IMR-90 (cell line): ENCODE measurements around the gene ATG14. TPM values are rescaled to one million over a fixed set of nuclear protein-coding genes. Genes with fewer than 3 reads are reported as not detected.

Source experiments
- ATAC-seq: fragments of 200-7000 bp; cut with Tn5 transposase; 2 replicates; pipeline ENCODE4 v1.9.1; 2020; ENCODE audit warnings: low read depth, mild to moderate bottlenecking, moderate library complexity
- BruUV-seq: library from RNA; stranded (reverse); fragments of 400-500 nt; replicated peaks from 2 replicates; lab custom pipeline; 2021; lab: Mats Ljungman, UMichigan
- CTCF ChIA-PET: fragments of 300-600 bp; formaldehyde crosslinking; extraction: SDS; loops from one replicate; lab custom pipeline; 2021; ENCODE audit warnings: antibody characterized with exemption; lab: Yijun Ruan, JAX
- POLR2A ChIA-PET: fragments of 300-600 bp; sonication (Branson Sonifier 250); formaldehyde crosslinking; loops from one replicate; lab custom pipeline; 2022; ENCODE audit warnings: antibody characterized with exemption; ENCODE audit not compliant: unreplicated experiment; lab: Charles Lee
- DNase-seq: peaks from one replicate; pipeline ENCODE4 v3.0.0; 2013
- H2AFZ ChIP-seq: replicated peaks from 2 replicates; pipeline ENCODE3; 2013; ENCODE audit warnings: low read length, mild to moderate bottlenecking; ENCODE audit not compliant: poor library complexity
- H2AK5ac ChIP-seq: 2 replicates; pipeline ENCODE4 v1.6.1; 2013; ENCODE audit warnings: low read depth, low read length, inconsistent platforms
- H2AK9ac ChIP-seq: replicated peaks from 2 replicates; pipeline ENCODE3; 2013; ENCODE audit warnings: mild to moderate bottlenecking, low read depth, low read length, moderate library complexity; ENCODE audit not compliant: poor library complexity
- H2BK120ac ChIP-seq: 2 replicates; pipeline ENCODE4 v1.6.1; 2013; ENCODE audit warnings: low read depth, low read length, inconsistent platforms
- H2BK15ac ChIP-seq: 3 replicates; pipeline ENCODE4 v1.6.1; 2013; ENCODE audit warnings: low read depth, low read length, inconsistent platforms
- H2BK20ac ChIP-seq: 2 replicates; pipeline ENCODE4 v1.6.1; 2013; ENCODE audit warnings: low read depth, mild to moderate bottlenecking, inconsistent platforms, low read length, moderate library complexity
- H2BK5ac ChIP-seq: 2 replicates; pipeline ENCODE4 v1.6.1; 2013; ENCODE audit warnings: mild to moderate bottlenecking, low read depth, low read length, inconsistent platforms; ENCODE audit not compliant: poor library complexity, severe bottlenecking
- H3K14ac ChIP-seq: replicated peaks from 2 replicates; pipeline ENCODE4 v1.6.1; 2013; ENCODE audit warnings: low read depth, low read length, inconsistent platforms
- H3K18ac ChIP-seq: 2 replicates; pipeline ENCODE4 v1.6.1; 2013; ENCODE audit warnings: low read depth, low read length, control low read depth
- H3K23ac ChIP-seq: 2 replicates; pipeline ENCODE4 v1.6.1; 2013; ENCODE audit warnings: low read depth, low read length, inconsistent platforms
- H3K27ac ChIP-seq: 2 replicates; pipeline ENCODE4 v1.5.1; 2013; ENCODE audit warnings: mild to moderate bottlenecking, control low read depth, low read length; ENCODE audit not compliant: insufficient read depth
- H3K27me3 ChIP-seq: 2 replicates; pipeline ENCODE4 v1.6.1; 2013; ENCODE audit warnings: low read length; ENCODE audit not compliant: control insufficient read depth, insufficient read depth
- H3K36me3 ChIP-seq: 2 replicates; pipeline ENCODE4 v1.6.1; 2013; ENCODE audit warnings: low read length, mixed read lengths; ENCODE audit not compliant: control insufficient read depth, insufficient read depth
- H3K4ac ChIP-seq: 2 replicates; pipeline ENCODE4 v1.6.1; 2013; ENCODE audit warnings: low read depth, low read length, inconsistent platforms
- H3K4me1 ChIP-seq: 2 replicates; pipeline ENCODE4 v1.6.1; 2013; ENCODE audit warnings: low read length, mixed read lengths; ENCODE audit not compliant: control insufficient read depth, insufficient read depth
- H3K4me2 ChIP-seq: 2 replicates; pipeline ENCODE4 v1.6.1; 2013; ENCODE audit warnings: low read depth, mild to moderate bottlenecking, control low read depth, low read length, moderate library complexity
- H3K4me3 ChIP-seq: 2 replicates; pipeline ENCODE4 v1.5.1; 2013; ENCODE audit warnings: low read depth, mild to moderate bottlenecking, control low read depth, low read length, moderate library complexity; ENCODE audit not compliant: insufficient read depth
- H3K56ac ChIP-seq: 2 replicates; pipeline ENCODE4 v1.6.1; 2013; ENCODE audit warnings: low read length, inconsistent platforms; ENCODE audit not compliant: insufficient read depth; ENCODE audit errors: extremely low read depth
- H3K79me1 ChIP-seq, 2 experiments: 2 replicates each; pipeline ENCODE4 v1.6.1; 2013; ENCODE audit warnings: low read length in 2 of 2, inconsistent platforms in 1 of 2, low read depth in 1 of 2
- H3K9ac ChIP-seq: 2 replicates; pipeline ENCODE4 v1.6.1; 2013; ENCODE audit warnings: low read depth, low read length, control low read depth
- H3K9me1 ChIP-seq: 2 replicates; pipeline ENCODE4 v1.6.1; 2013; ENCODE audit warnings: low read length, inconsistent platforms; ENCODE audit not compliant: insufficient read depth
- H3K9me3 ChIP-seq: 2 replicates; pipeline ENCODE4 v1.6.1; 2013; ENCODE audit warnings: low read length; ENCODE audit not compliant: control insufficient read depth, insufficient read depth
- H4K20me1 ChIP-seq: 2 replicates; pipeline ENCODE4 v1.6.1; 2013; ENCODE audit warnings: low read length, inconsistent platforms; ENCODE audit not compliant: insufficient read depth
- H4K5ac ChIP-seq: 2 replicates; pipeline ENCODE4 v1.6.1; 2013; ENCODE audit warnings: mild to moderate bottlenecking, low read depth, low read length, control low read depth
- H4K8ac ChIP-seq, 2 experiments: 2 replicates each; pipeline ENCODE4 v1.6.1; 2013; ENCODE audit warnings: low read depth in 2 of 2, low read length in 2 of 2, control low read depth in 1 of 2, inconsistent platforms in 1 of 2
- H4K91ac ChIP-seq: 2 replicates; pipeline ENCODE4 v1.6.1; 2013; ENCODE audit warnings: low read depth, low read length, inconsistent platforms; ENCODE audit not compliant: insufficient read depth
- BHLHE40 ChIP-seq: fragments of 150-350 bp; IDR thresholded peaks from 2 replicates; pipeline ENCODE4 v1.6.1; 2016; ENCODE audit warnings: mild to moderate bottlenecking, low read depth, low read length
- CEBPB ChIP-seq: IDR thresholded peaks from 2 replicates; pipeline ENCODE4 v1.6.1; 2012; ENCODE audit warnings: low read depth, low read length, improper control_type of control experiment
- CHD1 ChIP-seq: IDR thresholded peaks from 2 replicates; pipeline ENCODE4 v1.6.1; 2012; ENCODE audit warnings: low read depth, low read length, improper control_type of control experiment
- CTCF ChIP-seq: conservative IDR thresholded peaks from 2 replicates; pipeline ENCODE4 v1.5.1; 2012; ENCODE audit warnings: mild to moderate bottlenecking, low read depth, low read length, improper control_type of control experiment
- ELK1 ChIP-seq: fragments of 150-350 bp; IDR thresholded peaks from 2 replicates; pipeline ENCODE4 v1.6.1; 2016; ENCODE audit warnings: low read depth, mild to moderate bottlenecking, low read length, moderate library complexity, borderline replicate concordance
- FOS ChIP-seq: fragments of 150-350 bp; IDR thresholded peaks from 2 replicates; pipeline ENCODE4 v1.6.1; 2016; ENCODE audit warnings: low read depth, low read length
- MAFK ChIP-seq: IDR thresholded peaks from 2 replicates; pipeline ENCODE4 v1.6.1; 2012; ENCODE audit warnings: low read depth, low read length, improper control_type of control experiment
- MAZ ChIP-seq: IDR thresholded peaks from 2 replicates; pipeline ENCODE4 v1.6.1; 2012; ENCODE audit warnings: low read depth, mild to moderate bottlenecking, low read length, improper control_type of control experiment, moderate library complexity, borderline replicate concordance
- MXI1 ChIP-seq: IDR thresholded peaks from 2 replicates; pipeline ENCODE4 v1.6.1; 2012; ENCODE audit warnings: low read depth, mild to moderate bottlenecking, low read length, moderate library complexity, borderline replicate concordance
- NFE2L2 ChIP-seq: fragments of 150-350 bp; IDR thresholded peaks from 2 replicates; pipeline ENCODE4 v1.6.1; 2016; ENCODE audit warnings: low read depth, mild to moderate bottlenecking, low read length
- POLR2A ChIP-seq: IDR thresholded peaks from 2 replicates; pipeline ENCODE4 v1.6.1; 2012; ENCODE audit warnings: mild to moderate bottlenecking, low read depth, low read length
- RAD21 ChIP-seq: IDR thresholded peaks from 2 replicates; pipeline ENCODE4 v1.6.1; 2012; ENCODE audit warnings: low read length, improper control_type of control experiment
- RCOR1 ChIP-seq: IDR thresholded peaks from 2 replicates; pipeline ENCODE4 v1.6.1; 2012; ENCODE audit warnings: mild to moderate bottlenecking, low read length, improper control_type of control experiment; ENCODE audit not compliant: insufficient replicate concordance
- RFX5 ChIP-seq: IDR thresholded peaks from 2 replicates; pipeline ENCODE4 v1.8.0; 2012; ENCODE audit warnings: low read depth, mild to moderate bottlenecking, low read length, moderate library complexity
- SMC3 ChIP-seq: fragments of 150-350 bp; IDR thresholded peaks from 2 replicates; pipeline ENCODE4 v1.6.1; 2016; ENCODE audit warnings: low read depth, mild to moderate bottlenecking, antibody characterized with exemption, low read length, moderate library complexity
- USF2 ChIP-seq: fragments of 150-350 bp; IDR thresholded peaks from 2 replicates; pipeline ENCODE4 v1.6.1; 2017; ENCODE audit warnings: mild to moderate bottlenecking, antibody characterized with exemption, low read length, low read depth
- dilution Hi-C: fragments of 300-500 bp; cut with HindIII; formaldehyde crosslinking; loops from one replicate; pipeline ENCODE4 v1.14.3; 2018; ENCODE audit warnings: low sequenced_read_pairs; ENCODE audit not compliant: unreplicated experiment
- in situ Hi-C: fragments of 300-500 bp; cut with MboI; formaldehyde crosslinking; loops from 3 replicates; pipeline ENCODE4 v1.14.3; 2019; ENCODE audit warnings: low sequenced_read_pairs, inconsistent platforms, mixed read lengths
- intact Hi-C: fragments of 100-400 bp; cut with micrococcal nuclease; formaldehyde crosslinking; loops from 2 replicates; pipeline ENCODE4 v1.10.0; 2022
- polyA plus RNA-seq, 3 experiments: library from polyadenylated mRNA; depleted of rRNA; stranded (reverse); fragments of >200 nt; gene quantifications; 2 replicates each; pipeline ENCODE4 v1.2.3, GENCODE V29; 2012; ENCODE audit warnings: low replicate concordance in 1 of 3
- total RNA-seq: library from RNA; depleted of rRNA; stranded (reverse); fragments of >200 nt; gene quantifications from 2 replicates; pipeline ENCODE4 v1.2.3, GENCODE V29; 2012

ATG14 gene
- total and polyA plus RNA-seq, 2 of the 4 experiments (the other 2 are of a cell fraction) = 5.0 to 12.4 TPM

GRCh38 chr14:55323910-55324309 is 87.7 kb downstream of the ATG14 start:
- H4K8ac ChIP-seq = no peak overlapping the region
- in situ Hi-C loops (no loop called here), dilution Hi-C loops (no loop called here), intact Hi-C loops (no loop called here)
- no peaks in the 10 kb centered on the region for H3K36me3 ChIP-seq
- peaks cover 6% of the 10 kb centered on the region for H3K9me1 ChIP-seq
- no peak overlapping the region for H3K4ac ChIP-seq
- POLR2A ChIA-PET = no interaction called here
- no peak overlapping the region for H2AK9ac ChIP-seq
- no peaks in the 10 kb centered on the region for H3K27me3 ChIP-seq
- H4K5ac ChIP-seq = no peak overlapping the region
- no peak overlapping the region for H2BK120ac ChIP-seq
- ATAC-seq (no peak), DNase-seq (no peak)
- H2BK15ac ChIP-seq = no peak overlapping the region
- no peak overlapping the region for H3K14ac ChIP-seq
- CTCF ChIA-PET = no interaction called here
- no TSS peak for BruUV-seq
- peaks cover 29% of the 10 kb centered on the region; the same call in 1 of the 2 replicates for H4K20me1 ChIP-seq
- no peak overlapping the region for H3K23ac ChIP-seq
- H4K91ac ChIP-seq = no peak overlapping the region
- no peak overlapping the region for H3K18ac ChIP-seq
- TF ChIP-seq RAD21 = no peak
- TF ChIP-seq CHD1 = no peak
- no peak for TF ChIP-seq SMC3
- no peak for TF ChIP-seq CTCF
- TF ChIP-seq MXI1 = no peak
- TF ChIP-seq CEBPB = no peak
- no peak for TF ChIP-seq RCOR1
- no peak for TF ChIP-seq NFE2L2
- TF ChIP-seq USF2 = no peak
- TF ChIP-seq ELK1 = no peak
- TF ChIP-seq BHLHE40 = no peak
- TF ChIP-seq MAFK = no peak
- no peak for TF ChIP-seq POLR2A
- TF ChIP-seq RFX5 = no peak
- no peak for TF ChIP-seq FOS
- TF ChIP-seq MAZ = no peak
- H3K4me1 ChIP-seq = peaks cover 2% of the 10 kb centered on the region; the same call in 1 of the 2 replicates
- H3K9me3 ChIP-seq = no peaks in the 10 kb centered on the region
- H2AFZ ChIP-seq = no peak overlapping the region
- no peak overlapping the region for H2BK5ac ChIP-seq
- H2AK5ac ChIP-seq = no peak overlapping the region
- no peak overlapping the region for H3K9ac ChIP-seq
- H3K4me2 ChIP-seq = no peak overlapping the region
- no peak overlapping the region for H3K27ac ChIP-seq
- H3K4me3 ChIP-seq = no peak overlapping the region
- no peak overlapping the region for H2BK20ac ChIP-seq
- H3K79me1 ChIP-seq = peaks cover 35 to 51% of the 10 kb centered on the region in 2 experiments
- H3K56ac ChIP-seq = no peak overlapping the region
